ENCODE results near the gene UTP14A.

UTP14A gene

DNA sequence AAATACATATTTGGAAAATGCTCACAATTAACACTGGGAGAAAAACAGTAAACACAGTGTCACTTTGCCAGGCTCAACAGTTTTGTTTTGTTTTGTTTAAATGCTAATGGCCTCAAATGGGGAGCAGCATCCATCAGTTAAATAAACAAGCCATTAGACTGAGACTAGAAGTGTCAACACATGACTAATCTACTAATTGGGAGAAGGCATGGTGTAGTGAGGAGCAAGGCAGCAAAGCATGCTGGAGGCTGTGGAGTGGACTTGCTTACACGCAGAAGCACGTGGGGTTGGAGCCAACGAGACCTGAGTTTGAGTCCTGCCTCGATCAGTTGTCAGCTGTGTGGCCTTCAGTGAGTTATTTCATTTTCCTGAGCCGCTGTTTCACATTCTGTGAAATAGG, 29.0 kb downstream of the UTP14A start:
- no peak for DNase-seq
- H3K4me3 Mint-ChIP-seq = no peak overlapping the region
- H3K36me3 Mint-ChIP-seq (ENCODE audit: low read depth) = no peaks in the 10 kb centered on the region
- peaks cover 38% of the 10 kb centered on the region for H3K4me1 Mint-ChIP-seq
- TF ChIP-seq, protein P1, sequence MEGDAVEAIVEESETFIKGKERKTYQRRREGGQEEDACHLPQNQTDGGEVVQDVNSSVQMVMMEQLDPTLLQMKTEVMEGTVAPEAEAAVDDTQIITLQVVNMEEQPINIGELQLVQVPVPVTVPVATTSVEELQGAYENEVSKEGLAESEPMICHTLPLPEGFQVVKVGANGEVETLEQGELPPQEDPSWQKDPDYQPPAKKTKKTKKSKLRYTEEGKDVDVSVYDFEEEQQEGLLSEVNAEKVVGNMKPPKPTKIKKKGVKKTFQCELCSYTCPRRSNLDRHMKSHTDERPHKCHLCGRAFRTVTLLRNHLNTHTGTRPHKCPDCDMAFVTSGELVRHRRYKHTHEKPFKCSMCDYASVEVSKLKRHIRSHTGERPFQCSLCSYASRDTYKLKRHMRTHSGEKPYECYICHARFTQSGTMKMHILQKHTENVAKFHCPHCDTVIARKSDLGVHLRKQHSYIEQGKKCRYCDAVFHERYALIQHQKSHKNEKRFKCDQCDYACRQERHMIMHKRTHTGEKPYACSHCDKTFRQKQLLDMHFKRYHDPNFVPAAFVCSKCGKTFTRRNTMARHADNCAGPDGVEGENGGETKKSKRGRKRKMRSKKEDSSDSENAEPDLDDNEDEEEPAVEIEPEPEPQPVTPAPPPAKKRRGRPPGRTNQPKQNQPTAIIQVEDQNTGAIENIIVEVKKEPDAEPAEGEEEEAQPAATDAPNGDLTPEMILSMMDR (IDR thresholded peaks at IDR 0.05) = no peak
- H3K9me3 Mint-ChIP-seq = peaks cover 47% of the 10 kb centered on the region
- no peak overlapping the region for H3K27ac Mint-ChIP-seq
- peaks cover 46% of the 10 kb centered on the region for H3K27me3 Mint-ChIP-seq (ENCODE audit: low read depth, poor library complexity)

DNA sequence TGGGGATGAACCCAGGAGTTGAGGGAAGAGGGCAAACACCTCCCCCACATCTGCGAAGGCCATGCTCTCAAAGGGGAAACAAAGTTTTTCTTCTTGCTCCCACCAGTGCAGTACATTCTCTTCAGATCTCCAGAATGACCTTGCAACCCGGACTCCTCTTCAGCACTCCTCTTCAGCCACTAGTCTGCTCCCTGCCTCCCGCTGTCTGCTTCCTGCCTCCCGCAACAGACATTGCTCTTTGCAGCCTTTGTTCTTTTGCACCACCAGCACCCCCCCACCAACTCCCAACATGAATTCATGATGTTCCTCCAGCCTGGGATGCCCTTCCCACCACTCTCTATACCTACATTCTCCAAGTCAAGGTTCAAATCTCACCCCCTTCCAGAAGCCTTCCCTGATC, 32.1 kb downstream of the UTP14A start:
- H3K27me3 Mint-ChIP-seq (ENCODE audit: low read depth, poor library complexity) = peaks cover 47% of the 10 kb centered on the region

DNA sequence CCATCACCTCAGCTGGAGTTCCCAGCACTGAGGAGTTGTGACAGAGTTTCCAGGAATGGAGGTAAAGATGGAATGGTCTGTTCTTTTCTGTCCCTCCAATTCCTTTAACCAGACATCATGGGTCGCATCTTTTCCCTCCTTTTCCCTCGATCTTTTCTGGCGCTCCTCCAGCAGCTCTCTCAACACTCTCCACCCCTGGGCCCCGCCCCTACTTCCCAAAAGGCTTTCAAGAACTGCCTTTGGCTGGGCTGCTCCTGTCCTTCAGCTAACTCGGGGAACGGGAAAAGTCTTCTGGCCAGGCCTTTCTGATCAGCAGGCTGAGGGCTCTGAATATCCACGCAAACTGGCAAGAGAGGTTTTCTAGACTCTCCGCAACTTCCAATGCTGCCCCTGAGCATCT, 34.0 kb downstream of the UTP14A start:
- Mint-ChIP-seq H3K9me3 (peaks cover 34% of the 10 kb centered on the region), H3K27ac (no peak overlapping the region), H3K27me3 (ENCODE audit: low read depth, poor library complexity) (peaks cover 28% of the 10 kb centered on the region), H3K4me3 (no peak overlapping the region), H3K36me3 (ENCODE audit: low read depth) (no peaks in the 10 kb centered on the region), H3K4me1 (peaks cover 26% of the 10 kb centered on the region)
- DNase-seq = no peak
- TF ChIP-seq, protein P1 (IDR thresholded peaks at IDR 0.05) = no peak

More for the DNA sequence above, 32.1 kb downstream of the UTP14A start:
- Mint-ChIP-seq H3K4me1 (peaks cover 41% of the 10 kb centered on the region), H3K4me3 (no peak overlapping the region), H3K9me3 (peaks cover 41% of the 10 kb centered on the region), H3K36me3 (ENCODE audit: low read depth) (no peaks in the 10 kb centered on the region), H3K27ac (no peak overlapping the region)
- no peak for DNase-seq
- TF ChIP-seq, protein P1 (IDR thresholded peaks at IDR 0.05) = no peak

DNA sequence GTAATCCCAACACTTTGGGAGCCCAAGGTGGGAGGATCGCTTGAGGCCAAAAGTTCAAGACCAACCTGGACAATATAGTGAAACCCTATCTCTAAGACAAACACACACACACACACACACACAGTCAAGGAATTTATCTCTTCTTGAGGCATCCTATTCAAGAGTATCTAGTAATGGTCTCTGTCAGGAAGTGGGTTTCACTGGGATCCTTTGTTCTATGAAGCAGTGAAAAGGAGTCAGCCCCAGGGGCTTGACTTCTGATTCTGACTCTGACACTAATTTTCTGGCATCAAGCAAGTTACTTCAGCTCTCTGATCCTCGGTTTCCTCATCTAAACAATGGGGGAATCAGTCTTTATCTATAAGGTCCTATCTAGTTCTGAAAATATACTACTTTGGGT, 34.8 kb downstream of the UTP14A start:
- H3K4me3 Mint-ChIP-seq = no peak overlapping the region
- H3K27ac Mint-ChIP-seq = no peak overlapping the region
- H3K9me3 Mint-ChIP-seq = peaks cover 35% of the 10 kb centered on the region
- peaks cover 26% of the 10 kb centered on the region for H3K27me3 Mint-ChIP-seq (ENCODE audit: low read depth, poor library complexity)
- peaks cover 26% of the 10 kb centered on the region for H3K4me1 Mint-ChIP-seq
- DNase-seq = no peak
- TF ChIP-seq, protein P1 (IDR thresholded peaks at IDR 0.05) = no peak
- no peaks in the 10 kb centered on the region for H3K36me3 Mint-ChIP-seq (ENCODE audit: low read depth)

DNA sequence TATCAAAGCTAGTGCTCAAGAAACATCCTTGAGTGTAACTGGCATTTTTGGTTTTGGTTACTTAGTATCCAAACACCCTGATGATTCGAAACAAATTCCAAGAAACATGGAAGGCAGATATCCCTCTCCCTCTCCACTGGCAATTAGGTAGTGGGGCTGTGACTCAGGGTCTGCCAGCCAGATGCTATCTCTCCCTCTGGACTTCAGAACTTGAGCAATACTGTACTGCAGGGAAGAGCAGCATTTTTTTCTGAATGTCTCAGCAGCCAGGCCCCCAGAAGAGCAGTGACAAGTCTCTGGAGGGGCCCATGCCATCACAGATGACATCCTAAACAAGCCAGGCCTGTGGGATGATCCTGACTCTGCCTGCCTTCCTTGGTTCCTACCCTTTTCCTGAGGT, 39.2 kb downstream of the UTP14A start:
- H3K36me3 Mint-ChIP-seq (ENCODE audit: low read depth) = no peaks in the 10 kb centered on the region
- no peak overlapping the region for H3K27ac Mint-ChIP-seq

DNA sequence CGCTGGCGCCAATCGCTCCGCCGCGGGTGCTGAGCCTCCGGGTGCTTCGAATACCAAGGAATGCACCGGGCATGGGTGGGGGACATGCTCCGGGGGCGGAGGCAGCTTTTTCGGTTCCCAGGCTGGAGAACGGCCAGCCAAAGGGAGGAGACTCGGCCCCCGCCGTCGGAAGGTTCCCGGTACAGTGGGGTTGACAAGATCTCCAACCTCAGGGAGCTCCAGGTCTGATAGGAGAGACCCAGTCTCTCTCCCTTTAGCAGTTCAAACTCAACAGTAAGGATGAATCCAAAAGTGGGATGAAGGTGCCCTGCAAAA, 47.3 kb downstream of the UTP14A start:
- peaks cover 43% of the 10 kb centered on the region for H3K9me3 Mint-ChIP-seq
- H3K4me1 Mint-ChIP-seq = peaks cover 54% of the 10 kb centered on the region
- TF ChIP-seq, protein P1 (IDR thresholded peaks at IDR 0.05) = no peak
- peaks cover 4% of the 10 kb centered on the region for H3K36me3 Mint-ChIP-seq (ENCODE audit: low read depth)
- H3K4me3 Mint-ChIP-seq = peak overlapping the region; percentile 54
- H3K27ac Mint-ChIP-seq = no peak overlapping the region
- peaks cover 12% of the 10 kb centered on the region for H3K27me3 Mint-ChIP-seq (ENCODE audit: low read depth, poor library complexity)
- no peak for DNase-seq

More for the DNA sequence above, 39.2 kb downstream of the UTP14A start:
- peaks cover 12% of the 10 kb centered on the region for H3K4me1 Mint-ChIP-seq
- peaks cover 41% of the 10 kb centered on the region for H3K9me3 Mint-ChIP-seq
- no peak overlapping the region for H3K4me3 Mint-ChIP-seq
- DNase-seq = no peak
- peaks cover 14% of the 10 kb centered on the region for H3K27me3 Mint-ChIP-seq (ENCODE audit: low read depth, poor library complexity)
- TF ChIP-seq, protein P1 (IDR thresholded peaks at IDR 0.05) = no peak
